B cell (primary cell): ENCODE measurements around the gene EFCAB7.

Source experiments
- EZH2 ChIP-seq: IDR thresholded peaks from 2 replicates; pipeline ENCODE4 v1.6.1; 2012; ENCODE audit warnings: borderline replicate concordance, low read depth, mild to moderate bottlenecking, moderate library complexity, low read length; ENCODE audit not compliant: insufficient read depth, poor library complexity, severe bottlenecking
- TF ChIP-seq, protein P1 (sequence below): fragments of 200-600 bp; IDR thresholded peaks from one replicate; pipeline ENCODE4 v1.8.0; 2022; ENCODE audit warnings: antibody characterized with exemption, mild to moderate bottlenecking

DNA sequence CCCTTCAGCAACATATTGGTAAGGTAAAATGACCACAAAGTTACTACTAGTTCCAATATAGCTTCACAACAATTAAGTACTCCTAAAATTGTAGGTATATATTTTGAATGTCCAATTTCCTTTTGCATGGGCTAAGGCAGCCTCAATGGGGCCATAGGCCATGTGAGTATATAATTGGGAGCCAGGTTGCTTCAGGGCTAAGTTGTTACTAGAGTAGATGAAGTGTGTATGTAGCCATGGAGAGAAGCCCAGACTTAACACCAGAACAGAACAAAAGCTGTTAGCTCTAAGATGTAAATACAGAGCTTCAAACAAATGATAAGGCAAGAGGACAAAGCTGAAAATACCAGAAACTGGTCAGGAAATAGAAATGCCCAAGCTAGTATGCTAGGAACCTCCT is 16.5 kb upstream of the EFCAB7 start:
- TF ChIP-seq, protein P1, sequence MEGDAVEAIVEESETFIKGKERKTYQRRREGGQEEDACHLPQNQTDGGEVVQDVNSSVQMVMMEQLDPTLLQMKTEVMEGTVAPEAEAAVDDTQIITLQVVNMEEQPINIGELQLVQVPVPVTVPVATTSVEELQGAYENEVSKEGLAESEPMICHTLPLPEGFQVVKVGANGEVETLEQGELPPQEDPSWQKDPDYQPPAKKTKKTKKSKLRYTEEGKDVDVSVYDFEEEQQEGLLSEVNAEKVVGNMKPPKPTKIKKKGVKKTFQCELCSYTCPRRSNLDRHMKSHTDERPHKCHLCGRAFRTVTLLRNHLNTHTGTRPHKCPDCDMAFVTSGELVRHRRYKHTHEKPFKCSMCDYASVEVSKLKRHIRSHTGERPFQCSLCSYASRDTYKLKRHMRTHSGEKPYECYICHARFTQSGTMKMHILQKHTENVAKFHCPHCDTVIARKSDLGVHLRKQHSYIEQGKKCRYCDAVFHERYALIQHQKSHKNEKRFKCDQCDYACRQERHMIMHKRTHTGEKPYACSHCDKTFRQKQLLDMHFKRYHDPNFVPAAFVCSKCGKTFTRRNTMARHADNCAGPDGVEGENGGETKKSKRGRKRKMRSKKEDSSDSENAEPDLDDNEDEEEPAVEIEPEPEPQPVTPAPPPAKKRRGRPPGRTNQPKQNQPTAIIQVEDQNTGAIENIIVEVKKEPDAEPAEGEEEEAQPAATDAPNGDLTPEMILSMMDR = no peak
- TF ChIP-seq EZH2 = no peak
